Stimulated activated naive CD8-positive, alpha-beta T cell treated with anti-CD3 and anti-CD28 coated beads, Interleukin-15, Interleukin-2, amounts not matched to agents 100 ng/mL and 50 ng/mL, for 24 hours (primary cell): ENCODE data around the gene LRRC4.

ENCODE experiments used
- H3K27ac Mint-ChIP-seq: one replicate; pipeline ENCODE4 v1.8.0; 2021; ENCODE audit warnings: mild to moderate bottlenecking, mixed read lengths
- H3K27me3 Mint-ChIP-seq: one replicate; pipeline ENCODE4 v1.8.0; 2021; ENCODE audit warnings: mixed read lengths
- H3K36me3 Mint-ChIP-seq: one replicate; pipeline ENCODE4 v1.8.0; 2021; ENCODE audit warnings: low read depth, mixed read lengths
- H3K4me1 Mint-ChIP-seq: one replicate; pipeline ENCODE4 v1.8.0; 2021; ENCODE audit warnings: low read depth, mixed read lengths
- H3K4me3 Mint-ChIP-seq: one replicate; pipeline ENCODE4 v1.8.0; 2021; ENCODE audit warnings: mild to moderate bottlenecking, mixed read lengths
- H3K9me3 Mint-ChIP-seq: one replicate; pipeline ENCODE4 v1.8.0; 2021; ENCODE audit warnings: mixed read lengths

Gene LRRC4

GRCh38 chr7:128010391-128011127 lies 20.7 kb downstream of the LRRC4 start:
- H3K4me1 Mint-ChIP-seq = no peaks in the 10 kb centered on the region

DNA sequence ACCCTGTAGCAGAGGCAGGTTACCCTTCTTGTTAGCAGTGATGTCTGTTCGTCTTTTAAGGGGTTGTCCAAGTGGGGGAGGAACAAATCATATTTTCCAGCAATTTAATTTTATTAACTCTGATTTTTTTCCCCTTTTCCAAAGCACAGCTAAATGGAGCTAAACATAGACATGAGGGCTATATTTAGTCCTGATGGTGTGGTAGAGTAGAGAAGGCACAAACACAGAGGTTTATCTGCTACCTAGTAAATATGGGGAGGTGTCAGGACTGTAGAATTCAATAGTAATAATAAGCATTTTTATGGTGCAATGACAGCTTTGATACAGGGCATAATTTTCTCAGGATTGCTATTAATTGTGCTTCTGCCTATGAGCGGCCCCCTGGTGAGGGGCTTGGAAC lies 22.5 kb downstream of the LRRC4 start:
- Mint-ChIP-seq H3K27me3 (no peaks in the 10 kb centered on the region), H3K4me3 (no peak overlapping the region), H3K9me3 (no peaks in the 10 kb centered on the region), H3K36me3 (peaks cover 47% of the 10 kb centered on the region), H3K27ac (no peak overlapping the region), H3K4me1 (peaks cover 17% of the 10 kb centered on the region)

More at GRCh38 chr7:128010391-128011127, 20.7 kb downstream of the LRRC4 start:
- Mint-ChIP-seq H3K27ac (peak overlapping the region; percentile 37), H3K4me3 (no peak overlapping the region), H3K36me3 (peaks cover 61% of the 10 kb centered on the region), H3K27me3 (no peaks in the 10 kb centered on the region), H3K9me3 (no peaks in the 10 kb centered on the region)

- no peaks in the 10 kb centered on the region for H3K27me3 Mint-ChIP-seq
- peaks cover 43% of the 10 kb centered on the region for H3K36me3 Mint-ChIP-seq
- no peaks in the 10 kb centered on the region for H3K9me3 Mint-ChIP-seq
- no peak overlapping the region for H3K27ac Mint-ChIP-seq
- H3K4me3 Mint-ChIP-seq = no peak overlapping the region
- peaks cover 23% of the 10 kb centered on the region for H3K4me1 Mint-ChIP-seq
These were observed 23.1 kb downstream of the LRRC4 start for GRCh38 chr7:128008141-128008540.

- H3K27ac Mint-ChIP-seq = no peak overlapping the region
- H3K27me3 Mint-ChIP-seq = no peaks in the 10 kb centered on the region
- no peak overlapping the region for H3K4me3 Mint-ChIP-seq
- peaks cover 38% of the 10 kb centered on the region for H3K36me3 Mint-ChIP-seq
- no peaks in the 10 kb centered on the region for H3K9me3 Mint-ChIP-seq
- peaks cover 31% of the 10 kb centered on the region for H3K4me1 Mint-ChIP-seq
These were observed 23.9 kb downstream of the LRRC4 start for GRCh38 chr7:128007303-128007680.

DNA sequence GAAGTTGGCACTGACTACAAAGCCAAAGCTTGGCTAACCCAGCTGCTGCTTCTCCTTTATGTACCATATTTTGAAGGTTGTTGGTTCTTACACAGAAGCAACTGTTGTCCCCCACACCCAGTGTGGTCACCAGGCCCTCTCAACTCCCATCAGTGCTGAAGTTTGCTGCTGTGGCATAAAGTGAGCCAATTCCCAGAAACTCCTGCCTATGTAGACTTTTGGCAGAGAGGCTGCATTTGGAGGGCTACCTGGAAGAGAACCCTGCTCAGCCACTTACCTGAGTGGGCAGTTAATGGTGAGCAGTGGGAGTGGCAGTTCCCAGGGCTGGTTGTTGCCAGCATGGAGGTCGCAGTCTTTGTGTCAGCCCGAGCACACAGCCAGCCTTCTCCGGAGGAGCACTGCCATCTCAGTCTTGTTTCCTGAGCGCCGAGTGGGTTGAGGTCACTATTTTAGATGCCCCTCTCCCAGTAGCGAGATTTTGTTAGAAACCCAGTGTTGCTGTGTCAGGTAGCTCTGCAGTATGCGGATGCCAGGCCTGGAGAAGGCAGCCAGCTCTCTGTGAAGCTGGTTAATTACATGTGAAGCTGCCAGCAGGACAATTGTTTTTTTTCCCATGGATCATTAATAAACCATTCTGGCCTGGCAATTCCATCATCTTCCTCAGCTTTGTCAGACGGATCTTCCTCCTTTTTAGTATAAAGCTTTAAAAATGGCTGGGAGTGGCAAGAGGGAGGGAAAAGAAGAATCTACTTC lies 24.5 kb downstream of the LRRC4 start:
- no peaks in the 10 kb centered on the region for H3K27me3 Mint-ChIP-seq
- no peak overlapping the region for H3K4me3 Mint-ChIP-seq
- peaks cover 41% of the 10 kb centered on the region for H3K36me3 Mint-ChIP-seq
- H3K4me1 Mint-ChIP-seq = peaks cover 31% of the 10 kb centered on the region
- no peaks in the 10 kb centered on the region for H3K9me3 Mint-ChIP-seq
- H3K27ac Mint-ChIP-seq = no peak overlapping the region

DNA sequence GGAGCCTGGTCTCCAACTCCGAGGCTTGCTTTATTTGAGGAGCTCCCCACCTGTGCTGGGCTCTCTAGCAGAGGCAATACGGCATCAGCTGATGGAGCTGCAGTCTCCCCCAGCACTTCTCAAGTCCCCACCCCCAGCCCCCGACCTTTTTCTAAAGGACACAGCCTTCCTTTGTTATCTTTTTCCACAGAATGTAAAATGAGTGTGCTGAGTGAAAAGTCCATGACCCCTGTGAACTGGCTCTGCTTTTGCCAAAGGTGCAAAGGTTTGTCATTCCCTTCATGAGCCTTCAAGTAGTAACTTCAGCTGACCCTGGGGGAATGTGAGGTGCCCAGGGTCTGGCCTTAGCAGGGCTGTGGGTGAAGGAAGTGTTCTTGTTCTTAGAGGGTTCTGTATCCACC lies 25.5 kb downstream of the LRRC4 start:
- Mint-ChIP-seq H3K9me3 (no peaks in the 10 kb centered on the region), H3K4me1 (peaks cover 37% of the 10 kb centered on the region), H3K4me3 (no peak overlapping the region), H3K27me3 (no peaks in the 10 kb centered on the region), H3K27ac (no peak overlapping the region), H3K36me3 (peaks cover 40% of the 10 kb centered on the region)

DNA sequence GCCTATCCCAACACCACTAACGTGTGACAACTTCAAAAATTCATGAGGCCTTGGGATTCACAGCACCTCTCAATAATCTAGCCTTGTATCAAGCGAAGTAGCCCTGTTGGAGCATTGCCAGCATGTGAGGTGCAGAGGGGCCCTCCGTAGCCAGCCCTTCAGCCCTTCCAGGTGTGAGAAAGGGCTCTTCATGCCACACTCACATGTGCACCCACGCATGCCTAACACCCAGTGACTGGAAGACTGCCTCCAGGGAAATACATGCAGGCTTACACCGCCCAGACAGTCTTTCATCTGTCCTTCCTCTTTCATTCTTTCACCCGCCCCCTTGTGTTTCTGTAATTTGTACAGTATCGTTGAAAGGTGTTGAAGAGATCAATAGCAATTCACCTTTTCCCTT lies 26.1 kb downstream of the LRRC4 start:
- Mint-ChIP-seq H3K4me1 (peaks cover 37% of the 10 kb centered on the region), H3K27me3 (no peaks in the 10 kb centered on the region), H3K4me3 (no peak overlapping the region), H3K36me3 (peaks cover 44% of the 10 kb centered on the region), H3K9me3 (no peaks in the 10 kb centered on the region), H3K27ac (no peak overlapping the region)

- no peaks in the 10 kb centered on the region for H3K27me3 Mint-ChIP-seq
- H3K27ac Mint-ChIP-seq = no peak overlapping the region
- H3K9me3 Mint-ChIP-seq = no peaks in the 10 kb centered on the region
- H3K4me1 Mint-ChIP-seq = peaks cover 37% of the 10 kb centered on the region
- H3K4me3 Mint-ChIP-seq = no peak overlapping the region
- peaks cover 41% of the 10 kb centered on the region for H3K36me3 Mint-ChIP-seq
These were observed 26.6 kb downstream of the LRRC4 start for GRCh38 chr7:128004623-128005022.

GRCh38 chr7:128003787-128004186 lies 27.4 kb downstream of the LRRC4 start:
- Mint-ChIP-seq H3K4me3 (no peak overlapping the region), H3K4me1 (peaks cover 37% of the 10 kb centered on the region), H3K36me3 (peaks cover 42% of the 10 kb centered on the region), H3K27me3 (no peaks in the 10 kb centered on the region), H3K27ac (no peak overlapping the region), H3K9me3 (no peaks in the 10 kb centered on the region)

DNA sequence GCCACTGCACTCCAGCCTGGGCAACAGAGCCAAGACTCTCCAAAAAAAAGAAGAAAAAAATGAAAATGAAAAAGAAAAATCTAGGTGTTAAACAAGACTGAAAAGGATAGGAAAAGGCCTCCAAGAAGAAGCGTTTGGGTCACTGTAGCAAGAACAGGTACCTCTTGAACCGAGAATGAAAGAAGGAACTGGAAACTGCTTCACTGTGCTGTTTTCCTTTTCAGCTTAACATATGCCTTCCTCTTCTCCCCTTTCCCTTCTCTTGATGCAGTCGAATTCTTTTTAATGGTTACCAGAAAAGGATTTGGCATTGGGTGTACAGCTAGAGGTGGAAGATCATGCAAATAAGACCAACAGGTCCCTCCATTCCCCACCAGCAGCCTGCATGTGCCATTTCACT lies 28.1 kb downstream of the LRRC4 start:
- H3K27ac Mint-ChIP-seq = no peak overlapping the region
- H3K27me3 Mint-ChIP-seq = no peaks in the 10 kb centered on the region
- peaks cover 43% of the 10 kb centered on the region for H3K36me3 Mint-ChIP-seq
- peaks cover 37% of the 10 kb centered on the region for H3K4me1 Mint-ChIP-seq
- no peak overlapping the region for H3K4me3 Mint-ChIP-seq
- H3K9me3 Mint-ChIP-seq = no peaks in the 10 kb centered on the region

GRCh38 chr7:128000854-128001265 lies 30.4 kb downstream of the LRRC4 start:
- Mint-ChIP-seq H3K9me3 (no peaks in the 10 kb centered on the region), H3K27me3 (no peaks in the 10 kb centered on the region), H3K36me3 (peaks cover 53% of the 10 kb centered on the region), H3K4me1 (peaks cover 37% of the 10 kb centered on the region), H3K4me3 (no peak overlapping the region), H3K27ac (no peak overlapping the region)

DNA sequence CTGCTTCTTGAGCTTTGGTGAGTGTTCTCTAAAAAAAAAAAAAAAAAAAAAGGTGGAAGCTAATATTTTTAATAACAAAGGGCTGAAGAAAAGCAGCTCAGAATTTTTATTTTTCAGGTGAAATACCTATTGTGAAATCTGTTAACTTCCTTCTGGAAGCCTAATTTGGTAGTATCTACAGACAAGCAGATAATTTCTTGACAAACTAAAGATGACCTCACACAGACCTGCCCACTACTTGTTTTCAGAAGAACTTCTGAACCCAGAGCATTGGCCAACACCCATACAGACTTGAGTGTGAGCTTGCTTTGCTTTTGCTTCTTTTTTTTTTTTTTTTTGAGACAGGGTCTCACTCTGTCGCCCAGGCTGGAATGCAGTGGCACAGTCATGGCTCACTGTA lies 31.2 kb downstream of the LRRC4 start:
- Mint-ChIP-seq H3K4me1 (peaks cover 33% of the 10 kb centered on the region), H3K4me3 (no peak overlapping the region), H3K36me3 (peaks cover 55% of the 10 kb centered on the region), H3K9me3 (no peaks in the 10 kb centered on the region), H3K27ac (peak overlapping the region; percentile 36), H3K27me3 (no peaks in the 10 kb centered on the region)

DNA sequence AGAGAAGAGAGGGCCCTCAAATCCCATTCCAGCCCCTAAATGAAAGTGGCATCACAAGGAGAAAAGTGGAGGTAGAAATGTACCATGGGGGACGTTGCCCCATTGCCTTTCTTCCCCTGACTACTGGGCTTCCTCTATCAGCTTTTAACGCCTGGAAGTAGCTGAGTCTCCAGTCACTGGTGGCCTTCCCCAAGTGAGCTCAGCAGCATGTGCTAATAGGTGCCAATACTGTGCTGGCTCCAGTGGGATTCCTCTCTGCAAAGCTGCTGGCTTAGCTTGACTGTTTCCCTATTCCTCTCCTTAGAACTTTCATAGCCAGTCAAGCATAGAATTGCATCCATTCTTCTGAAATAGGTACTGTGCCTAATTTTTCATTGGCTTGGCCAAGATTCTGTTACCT lies 32.6 kb downstream of the LRRC4 start:
- no peak overlapping the region for H3K27ac Mint-ChIP-seq
- H3K4me3 Mint-ChIP-seq = no peak overlapping the region
- H3K4me1 Mint-ChIP-seq = peaks cover 20% of the 10 kb centered on the region
- H3K36me3 Mint-ChIP-seq = peaks cover 67% of the 10 kb centered on the region
- H3K9me3 Mint-ChIP-seq = no peaks in the 10 kb centered on the region
- H3K27me3 Mint-ChIP-seq = no peaks in the 10 kb centered on the region

- H3K27me3 Mint-ChIP-seq = no peaks in the 10 kb centered on the region
- no peaks in the 10 kb centered on the region for H3K9me3 Mint-ChIP-seq
- H3K4me1 Mint-ChIP-seq = peaks cover 7% of the 10 kb centered on the region
- no peak overlapping the region for H3K4me3 Mint-ChIP-seq
- peaks cover 80% of the 10 kb centered on the region for H3K36me3 Mint-ChIP-seq
- no peak overlapping the region for H3K27ac Mint-ChIP-seq
These were observed 33.9 kb downstream of the LRRC4 start for GRCh38 chr7:127997226-127997922.
